HL-60 (cell line): ENCODE data around the gene GLTP.

Experiments
- DNase-seq, 2 experiments: peaks; one replicate each; pipeline ENCODE4 v3.0.0-alpha.2; 2010 to 2020; ENCODE audit warnings: low read depth in 1 of 2, low spot score in 1 of 2
- H3K27ac ChIP-seq: fragments of 250-450 bp; sonication (Bioruptor Pico); replicated peaks from 2 replicates; pipeline ENCODE4 v1.5.1; 2020; ENCODE audit warnings: mild to moderate bottlenecking, moderate library complexity
- H3K27me3 ChIP-seq: fragments of 250-450 bp; sonication (Bioruptor Pico); 2 replicates; pipeline ENCODE4 v1.5.1; 2021; ENCODE audit warnings: mild to moderate bottlenecking, moderate library complexity; ENCODE audit not compliant: insufficient read depth, poor library complexity, severe bottlenecking
- H3K4me3 ChIP-seq: replicated peaks from 2 replicates; pipeline ENCODE4 v1.5.1; 2011; ENCODE audit warnings: mild to moderate bottlenecking, control low read depth, low read length; ENCODE audit not compliant: insufficient read depth
- GABPA ChIP-seq: IDR thresholded peaks from 2 replicates; pipeline ENCODE4 v1.6.1; 2012; ENCODE audit warnings: low read depth
- POLR2AphosphoS5 ChIP-seq: IDR thresholded peaks from 2 replicates; pipeline ENCODE4 v1.6.1; 2012; ENCODE audit warnings: low read depth
- SPI1 ChIP-seq: IDR thresholded peaks from 2 replicates; pipeline ENCODE4 v1.6.1; 2012; ENCODE audit warnings: low read depth, mild to moderate bottlenecking, borderline replicate concordance
- TF ChIP-seq, protein P1 (sequence below): IDR thresholded peaks from one replicate; pipeline ENCODE4 v1.5.1; 2011; ENCODE audit warnings: low read length, control low read depth, inconsistent platforms; ENCODE audit not compliant: insufficient read depth
- TF ChIP-seq, protein P2 (sequence below): IDR thresholded peaks from 2 replicates; pipeline ENCODE4 v1.6.1; 2012; ENCODE audit warnings: low read depth; ENCODE audit not compliant: insufficient replicate concordance

The GLTP gene

GRCh38 chr12:109831365-109831764 lies 49.0 kb downstream of the GLTP start:
- no peak overlapping the region for H3K4me3 ChIP-seq
- no peak for DNase-seq
- H3K27me3 ChIP-seq = peaks cover 10% of the 10 kb centered on the region
- no peak overlapping the region for H3K27ac ChIP-seq
- TF ChIP-seq, protein P1, sequence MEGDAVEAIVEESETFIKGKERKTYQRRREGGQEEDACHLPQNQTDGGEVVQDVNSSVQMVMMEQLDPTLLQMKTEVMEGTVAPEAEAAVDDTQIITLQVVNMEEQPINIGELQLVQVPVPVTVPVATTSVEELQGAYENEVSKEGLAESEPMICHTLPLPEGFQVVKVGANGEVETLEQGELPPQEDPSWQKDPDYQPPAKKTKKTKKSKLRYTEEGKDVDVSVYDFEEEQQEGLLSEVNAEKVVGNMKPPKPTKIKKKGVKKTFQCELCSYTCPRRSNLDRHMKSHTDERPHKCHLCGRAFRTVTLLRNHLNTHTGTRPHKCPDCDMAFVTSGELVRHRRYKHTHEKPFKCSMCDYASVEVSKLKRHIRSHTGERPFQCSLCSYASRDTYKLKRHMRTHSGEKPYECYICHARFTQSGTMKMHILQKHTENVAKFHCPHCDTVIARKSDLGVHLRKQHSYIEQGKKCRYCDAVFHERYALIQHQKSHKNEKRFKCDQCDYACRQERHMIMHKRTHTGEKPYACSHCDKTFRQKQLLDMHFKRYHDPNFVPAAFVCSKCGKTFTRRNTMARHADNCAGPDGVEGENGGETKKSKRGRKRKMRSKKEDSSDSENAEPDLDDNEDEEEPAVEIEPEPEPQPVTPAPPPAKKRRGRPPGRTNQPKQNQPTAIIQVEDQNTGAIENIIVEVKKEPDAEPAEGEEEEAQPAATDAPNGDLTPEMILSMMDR = no peak
- TF ChIP-seq SPI1 (no peak), GABPA (no peak), POLR2AphosphoS5 (no peak)
- TF ChIP-seq, protein P2, sequence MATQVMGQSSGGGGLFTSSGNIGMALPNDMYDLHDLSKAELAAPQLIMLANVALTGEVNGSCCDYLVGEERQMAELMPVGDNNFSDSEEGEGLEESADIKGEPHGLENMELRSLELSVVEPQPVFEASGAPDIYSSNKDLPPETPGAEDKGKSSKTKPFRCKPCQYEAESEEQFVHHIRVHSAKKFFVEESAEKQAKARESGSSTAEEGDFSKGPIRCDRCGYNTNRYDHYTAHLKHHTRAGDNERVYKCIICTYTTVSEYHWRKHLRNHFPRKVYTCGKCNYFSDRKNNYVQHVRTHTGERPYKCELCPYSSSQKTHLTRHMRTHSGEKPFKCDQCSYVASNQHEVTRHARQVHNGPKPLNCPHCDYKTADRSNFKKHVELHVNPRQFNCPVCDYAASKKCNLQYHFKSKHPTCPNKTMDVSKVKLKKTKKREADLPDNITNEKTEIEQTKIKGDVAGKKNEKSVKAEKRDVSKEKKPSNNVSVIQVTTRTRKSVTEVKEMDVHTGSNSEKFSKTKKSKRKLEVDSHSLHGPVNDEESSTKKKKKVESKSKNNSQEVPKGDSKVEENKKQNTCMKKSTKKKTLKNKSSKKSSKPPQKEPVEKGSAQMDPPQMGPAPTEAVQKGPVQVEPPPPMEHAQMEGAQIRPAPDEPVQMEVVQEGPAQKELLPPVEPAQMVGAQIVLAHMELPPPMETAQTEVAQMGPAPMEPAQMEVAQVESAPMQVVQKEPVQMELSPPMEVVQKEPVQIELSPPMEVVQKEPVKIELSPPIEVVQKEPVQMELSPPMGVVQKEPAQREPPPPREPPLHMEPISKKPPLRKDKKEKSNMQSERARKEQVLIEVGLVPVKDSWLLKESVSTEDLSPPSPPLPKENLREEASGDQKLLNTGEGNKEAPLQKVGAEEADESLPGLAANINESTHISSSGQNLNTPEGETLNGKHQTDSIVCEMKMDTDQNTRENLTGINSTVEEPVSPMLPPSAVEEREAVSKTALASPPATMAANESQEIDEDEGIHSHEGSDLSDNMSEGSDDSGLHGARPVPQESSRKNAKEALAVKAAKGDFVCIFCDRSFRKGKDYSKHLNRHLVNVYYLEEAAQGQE = no peak

GRCh38 chr12:109830718-109831117 lies 49.6 kb downstream of the GLTP start:
- H3K27me3 ChIP-seq = peaks cover 10% of the 10 kb centered on the region
- no peak overlapping the region for H3K27ac ChIP-seq
- no peak overlapping the region for H3K4me3 ChIP-seq
- TF ChIP-seq, protein P2 = no peak
- no peak for TF ChIP-seq SPI1
- no peak for TF ChIP-seq POLR2AphosphoS5
- TF ChIP-seq, protein P1 = no peak
- TF ChIP-seq GABPA = no peak
- DNase-seq = no peak

DNA sequence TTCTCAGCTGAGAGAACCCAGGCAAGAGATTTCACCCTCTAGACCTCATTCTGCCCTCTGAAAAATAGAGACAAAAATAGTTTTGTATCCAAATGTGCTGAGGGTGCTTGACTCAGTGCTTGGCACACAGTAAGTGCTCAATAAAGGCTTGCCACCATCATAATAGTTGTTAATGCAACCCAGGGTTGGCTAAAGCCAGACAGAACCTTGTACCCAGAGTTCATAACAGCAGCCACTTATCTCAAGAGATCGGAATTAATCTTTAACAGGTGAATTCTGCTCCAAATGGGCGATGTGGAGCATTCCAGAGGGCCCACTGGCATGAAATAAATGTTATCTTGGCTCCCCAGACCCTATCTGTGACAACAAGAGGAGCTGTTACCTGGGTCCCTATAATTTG lies 50.1 kb downstream of the GLTP start:
- Histone ChIP-seq H3K4me3 (no peak overlapping the region), H3K27ac (no peak overlapping the region), H3K27me3 (peaks cover 10% of the 10 kb centered on the region)
- no peak for TF ChIP-seq POLR2AphosphoS5
- TF ChIP-seq SPI1 = no peak
- DNase-seq = no peak

DNA sequence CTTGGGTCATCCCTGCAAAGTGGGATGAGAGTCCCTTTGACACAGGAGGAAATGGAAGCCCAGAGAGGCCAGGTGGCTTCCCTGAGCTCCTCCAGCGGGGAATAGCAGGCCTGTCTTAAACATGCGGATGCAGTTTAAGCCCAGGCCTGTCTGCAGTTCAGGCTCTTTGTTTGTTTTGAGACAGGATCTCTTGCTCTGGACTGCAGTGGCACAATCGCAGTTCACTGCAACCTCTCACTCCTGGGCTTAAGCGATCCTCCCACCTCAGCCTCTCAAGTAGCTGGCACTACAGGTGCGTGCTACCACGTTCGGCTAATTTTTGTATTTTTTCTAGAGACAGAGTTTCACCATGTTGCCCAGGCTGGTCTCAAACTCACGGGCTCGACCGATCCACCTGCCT lies 50.7 kb downstream of the GLTP start:
- H3K27me3 ChIP-seq = peaks cover 10% of the 10 kb centered on the region
- no peak for DNase-seq
- TF ChIP-seq, protein P1 = no peak
- TF ChIP-seq SPI1 (no peak), POLR2AphosphoS5 (no peak), GABPA (no peak)
- TF ChIP-seq, protein P2 = no peak
- no peak overlapping the region for H3K27ac ChIP-seq
- H3K4me3 ChIP-seq = no peak overlapping the region
